ENCODE measurements around the gene PFKFB1. TPM values are rescaled to one million over a fixed set of nuclear protein-coding genes. Genes with fewer than 3 reads are reported as not detected.

PFKFB1 gene
- total and polyA plus RNA-seq, 2 of the 13 experiments (the other 11 are each of a cell fraction or from before 2014, with no cell fraction given): 1.5 to 2.9 TPM

DNA sequence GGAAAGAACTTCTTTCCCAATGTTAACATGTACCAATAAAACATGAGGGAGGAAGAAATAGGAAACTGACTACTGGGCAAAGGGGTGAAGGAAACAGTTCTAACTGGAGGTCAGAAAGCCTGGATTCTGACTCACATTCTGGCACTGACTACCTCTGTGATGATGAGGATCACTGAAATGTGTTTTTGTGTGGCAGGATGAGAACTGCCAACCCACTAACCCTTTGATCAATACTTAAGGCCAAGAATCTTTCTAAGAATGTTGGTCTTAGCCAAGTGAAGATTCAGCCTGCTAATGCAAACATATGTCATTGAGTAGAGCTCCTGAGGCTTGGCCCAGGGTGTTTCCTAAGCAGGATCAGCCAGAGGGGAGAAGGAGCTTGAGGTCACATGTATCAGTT lies 32.2 kb upstream of the PFKFB1 start (continued):
- TF ChIP-seq LCORL (IDR thresholded peaks at IDR 0.05): no peak
- no peak for TF ChIP-seq LCORL (CRISPR knock-in tag; IDR thresholded peaks at IDR 0.05)
- no peak for TF ChIP-seq TFE3 (CRISPR knock-in tag; IDR thresholded peaks at IDR 0.05)
- TF ChIP-seq ZNF780A (CRISPR knock-in tag; IDR thresholded peaks at IDR 0.05): no peak
- no peak for TF ChIP-seq MEIS2 (CRISPR knock-in tag; IDR thresholded peaks at IDR 0.05)
- TF ChIP-seq SMC3 (IDR thresholded peaks at IDR 0.05; ENCODE audit: low read length): no peak
- no peak for TF ChIP-seq PCBP2 (optimal IDR thresholded peaks at IDR 0.05; ENCODE audit: low read depth, low read length, poor library complexity, severe bottlenecking)
- TF ChIP-seq ZNF879 (CRISPR knock-in tag; IDR thresholded peaks at IDR 0.05): no peak

DNA sequence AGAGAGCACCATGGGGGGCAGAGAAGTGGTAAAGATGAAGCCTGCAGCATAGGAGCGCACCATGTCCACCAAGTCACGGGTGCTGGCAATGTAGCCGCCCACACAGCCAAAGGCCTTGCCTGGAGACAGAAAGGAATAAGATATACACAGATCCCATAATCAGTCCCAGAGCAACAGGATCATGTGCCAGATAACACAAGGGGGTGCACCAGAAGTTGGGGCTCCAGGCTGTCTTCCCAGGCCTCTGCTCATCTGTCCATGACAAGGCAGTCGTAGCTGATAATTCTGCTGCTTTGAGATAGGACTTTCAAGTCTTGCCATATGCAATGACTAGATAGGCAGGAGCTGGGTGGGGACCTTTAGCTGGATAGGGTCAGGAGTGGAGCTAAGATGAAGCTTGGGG lies 20.9 kb upstream of the PFKFB1 start:
- no peak overlapping the region for H3K27ac ChIP-seq (ENCODE audit: extremely low read length, insufficient read depth, low read length)
- H4K20me1 ChIP-seq (ENCODE audit: insufficient read depth, low read length): no peaks in the 10 kb centered on the region
- POLR2A ChIA-PET: no interaction called here
- no peak for DNase-seq (ENCODE audit: low spot score)
- no peak overlapping the region for H3K9ac ChIP-seq (ENCODE audit: insufficient read depth, low read depth, low read length)
- no TSS peak for BruUV-seq (replicated peaks)
- H3K4me1 ChIP-seq (ENCODE audit: insufficient read depth, low read length): no peaks in the 10 kb centered on the region
- WGBS (ENCODE audit: low lambda C conversion rate): no CpG with 5 or more reads among the region's 4 CpGs
- intact Hi-C loops (cut with micrococcal nuclease; ENCODE audit: unreplicated experiment): no loop called here
- TF ChIP-seq PITX1 (CRISPR knock-in tag; IDR thresholded peaks at IDR 0.05): no peak
- no peak for TF ChIP-seq ZNF24 (IDR thresholded peaks at IDR 0.05)
- no peak for TF ChIP-seq SALL1 (CRISPR knock-in tag; IDR thresholded peaks at IDR 0.05)
- H3K27me3 ChIP-seq (ENCODE audit: control insufficient read depth in 1 of 2, insufficient read depth in 2 of 2, low read length in 2 of 2): no peaks in the 10 kb centered on the region
- no peak for ATAC-seq
- no peaks in the 10 kb centered on the region for H3K79me2 ChIP-seq (ENCODE audit: insufficient read depth, low read length)
- H3K4me3 ChIP-seq (replicated peaks in 1 of 3; ENCODE audit: insufficient read depth in 1 of 3, low read depth in 2 of 3, low read length in 3 of 3): no peak overlapping the region
- H2AFZ ChIP-seq (ENCODE audit: low read length): no peak overlapping the region
- in situ Hi-C loops (cut with HindIII; ENCODE audit: extremely low pct_ligation_motif_present, low pct_unique_long_range_greater_than_20kb): no loop called here
- H3K4me2 ChIP-seq (ENCODE audit: low read depth, low read length): no peak overlapping the region
- CTCF ChIA-PET (ENCODE audit: low intra/inter-chr PET ratio, low total read pairs): no interaction called here
- FAIRE-seq: no peak
- no peaks in the 10 kb centered on the region for H3K9me3 ChIP-seq (ENCODE audit: low read length)
- no peaks in the 10 kb centered on the region for H3K36me3 ChIP-seq (replicated peaks in 1 of 2; ENCODE audit: control insufficient read depth in 1 of 2, insufficient read depth in 2 of 2, low read length in 2 of 2)

All from HepG2 (cell line).